ENCODE results near the gene COMT.

COMT gene

GRCh38 chr22:19977296-19978243, 36.0 kb downstream of the COMT start:
- DNase-seq (ENCODE audit: extremely low spot score), result no peak
- ChIA-PET CTCF (no interaction called here), POLR2A (no interaction called here)
- TF ChIP-seq BHLHE40 (IDR thresholded peaks at IDR 0.05; ENCODE audit: borderline replicate concordance) (no peak), TARDBP (IDR thresholded peaks at IDR 0.05) (no peak), NFRKB (IDR thresholded peaks at IDR 0.05) (no peak), CTBP1 (IDR thresholded peaks at IDR 0.05; ENCODE audit: borderline replicate concordance) (no peak), SUZ12 (IDR thresholded peaks at IDR 0.05) (no peak), L3MBTL2 (conservative IDR thresholded peaks at IDR 0.05) (no peak), FOXK2 (IDR thresholded peaks at IDR 0.05) (no peak), HDGF (IDR thresholded peaks at IDR 0.05; ENCODE audit: borderline replicate concordance) (no peak), LEF1 (IDR thresholded peaks at IDR 0.05; ENCODE audit: borderline replicate concordance) (no peak)

- ChIA-PET CTCF (interaction anchor here (1.4 kb wide), 1 partner anchor 35 kb away, joined by 7 read pairs; no protein-coding TSS in a partner anchor), POLR2A (no interaction called here)
- no peak for DNase-seq (ENCODE audit: extremely low spot score)
- TF ChIP-seq ELF4 (IDR thresholded peaks at IDR 0.05) (no peak), TARDBP (IDR thresholded peaks at IDR 0.05) (no peak), CTBP1 (IDR thresholded peaks at IDR 0.05; ENCODE audit: borderline replicate concordance) (no peak)
Measured at GRCh38 chr22:19978748-19979147, 37.2 kb downstream of the COMT start.

- ChIA-PET CTCF (interaction anchor here (1.4 kb wide), 1 partner anchor 34 kb away, joined by 7 read pairs; no protein-coding TSS in a partner anchor), POLR2A (no interaction called here)
- TF ChIP-seq FOXM1 (IDR thresholded peaks at IDR 0.05; ENCODE audit: borderline replicate concordance), result no peak
- no peak for TF ChIP-seq CTBP1 (IDR thresholded peaks at IDR 0.05; ENCODE audit: borderline replicate concordance)
- no peak for TF ChIP-seq FOXA1 (IDR thresholded peaks at IDR 0.05)
- no peak for TF ChIP-seq NFRKB (IDR thresholded peaks at IDR 0.05)
- no peak for TF ChIP-seq ELF4 (IDR thresholded peaks at IDR 0.05)
- TF ChIP-seq LEF1 (IDR thresholded peaks at IDR 0.05; ENCODE audit: borderline replicate concordance), result no peak
- no peak for TF ChIP-seq SUZ12 (IDR thresholded peaks at IDR 0.05)
- no peak for DNase-seq (ENCODE audit: extremely low spot score)
Measured at GRCh38 chr22:19979712-19980493, 38.3 kb downstream of the COMT start.

- CTCF ChIA-PET, result no interaction called here
- no peak for TF ChIP-seq ARNT (IDR thresholded peaks at IDR 0.05)
- no peak for TF ChIP-seq ELF4 (IDR thresholded peaks at IDR 0.05)
- no peak for TF ChIP-seq FOXM1 (IDR thresholded peaks at IDR 0.05; ENCODE audit: borderline replicate concordance)
- TF ChIP-seq TARDBP (IDR thresholded peaks at IDR 0.05), result no peak
- no peak for TF ChIP-seq CTBP1 (IDR thresholded peaks at IDR 0.05; ENCODE audit: borderline replicate concordance)
- no peak for TF ChIP-seq SP1 (IDR thresholded peaks at IDR 0.05)
- no peak for TF ChIP-seq L3MBTL2 (conservative IDR thresholded peaks at IDR 0.05)
- no peak for TF ChIP-seq FOXK2 (IDR thresholded peaks at IDR 0.05)
- TF ChIP-seq NFRKB (IDR thresholded peaks at IDR 0.05), result no peak
- no peak for DNase-seq (ENCODE audit: extremely low spot score)
- POLR2A ChIA-PET, result interaction anchor here (0.6 kb wide), 1 partner anchor 126 kb away, joined by 3 read pairs; the partner anchor contains the start of genes GNB1L and RTL10
Measured at GRCh38 chr22:19980766-19981165, 39.2 kb downstream of the COMT start.

GRCh38 chr22:19981171-19981960, 39.8 kb downstream of the COMT start:
- CTCF ChIA-PET, result no interaction called here
- no peak for DNase-seq (ENCODE audit: extremely low spot score)
- TF ChIP-seq CTBP1 (IDR thresholded peaks at IDR 0.05; ENCODE audit: borderline replicate concordance) (no peak), FOXM1 (IDR thresholded peaks at IDR 0.05; ENCODE audit: borderline replicate concordance) (no peak), BHLHE40 (IDR thresholded peaks at IDR 0.05; ENCODE audit: borderline replicate concordance) (no peak)
- POLR2A ChIA-PET, result interaction anchor here (0.6 kb wide), 1 partner anchor 127 kb away, joined by 3 read pairs; the partner anchor contains the start of genes GNB1L and RTL10

GRCh38 chr22:19981961-19982920, 40.7 kb downstream of the COMT start:
- TF ChIP-seq PKNOX1 (IDR thresholded peaks at IDR 0.05) (no peak), HDGF (IDR thresholded peaks at IDR 0.05; ENCODE audit: borderline replicate concordance) (no peak), BHLHE40 (IDR thresholded peaks at IDR 0.05; ENCODE audit: borderline replicate concordance) (no peak), ZNF384 (IDR thresholded peaks at IDR 0.05) (no peak), ELF4 (IDR thresholded peaks at IDR 0.05) (no peak), TARDBP (IDR thresholded peaks at IDR 0.05) (no peak), FOXK2 (IDR thresholded peaks at IDR 0.05) (no peak), SP1 (IDR thresholded peaks at IDR 0.05) (no peak), FOXM1 (IDR thresholded peaks at IDR 0.05; ENCODE audit: borderline replicate concordance) (no peak)
- CTCF ChIA-PET, result no interaction called here

More at GRCh38 chr22:19981961-19982920, 40.7 kb downstream of the COMT start:
- POLR2A ChIA-PET, result no interaction called here
- DNase-seq (ENCODE audit: extremely low spot score), result no peak

Measured in HEK293T (cell line).